IPS-18c (cell line): ENCODE results near the gene IZUMO1.
"Not testable (repeated sequence)": the region's sequence is repeated elsewhere in the genome, so short reads cannot be mapped to it uniquely, and the experiment has no call there.

Experiments
- H3K4me3 ChIP-seq: 2 replicates; pipeline ENCODE4 v1.7.0; 2013; ENCODE audit warnings: low read depth, mild to moderate bottlenecking, low read length, moderate library complexity; ENCODE audit not compliant: insufficient read depth
- H3K9me3 ChIP-seq: one replicate; pipeline ENCODE4 v1.6.1; 2013; ENCODE audit warnings: mild to moderate bottlenecking, low read length, moderate library complexity; ENCODE audit not compliant: control insufficient read depth, insufficient read depth

The IZUMO1 gene

DNA sequence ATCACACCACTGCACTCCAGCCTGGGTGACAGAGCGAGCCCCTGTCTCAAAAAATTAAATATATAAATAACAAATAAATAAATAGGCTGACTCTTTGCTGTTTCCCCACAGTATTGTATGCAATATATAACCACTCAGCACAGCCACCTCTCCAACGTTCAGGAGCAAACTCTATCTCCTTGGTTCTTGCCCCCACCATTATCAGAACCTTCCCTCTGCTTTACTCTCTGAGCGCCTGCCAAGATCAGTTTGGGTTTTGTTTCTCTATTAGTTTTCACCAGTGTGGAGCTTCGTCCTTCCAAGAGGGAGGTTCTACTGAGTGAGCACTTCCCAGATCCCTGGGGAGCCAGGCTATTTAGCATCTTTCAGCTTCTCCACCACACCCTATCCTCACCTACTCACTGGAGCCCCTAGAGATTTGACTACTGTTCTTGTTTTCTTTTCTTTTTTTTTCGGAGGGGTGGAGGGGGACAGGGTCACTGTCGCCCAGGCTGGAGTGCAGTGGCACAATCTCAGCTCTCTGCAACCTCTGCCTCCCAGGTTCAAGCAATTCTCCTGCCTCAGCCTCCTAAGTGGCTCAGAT lies 21.6 kb upstream of the IZUMO1 start:
- H3K9me3 ChIP-seq, H3K4me3 ChIP-seq: not testable (repeated sequence)

GRCh38 chr19:48765816-48766215 lies 19.1 kb upstream of the IZUMO1 start:
- not testable (repeated sequence) for H3K9me3 ChIP-seq, H3K4me3 ChIP-seq

- peaks cover 2% of the 10 kb centered on the region for H3K9me3 ChIP-seq
- H3K4me3 ChIP-seq: no peak overlapping the region
These were observed 13.9 kb upstream of the IZUMO1 start for GRCh38 chr19:48760504-48761205.

- H3K4me3 ChIP-seq: no peak overlapping the region
- peaks cover 2% of the 10 kb centered on the region for H3K9me3 ChIP-seq
These were observed 11.0 kb upstream of the IZUMO1 start for GRCh38 chr19:48757741-48758144.

DNA sequence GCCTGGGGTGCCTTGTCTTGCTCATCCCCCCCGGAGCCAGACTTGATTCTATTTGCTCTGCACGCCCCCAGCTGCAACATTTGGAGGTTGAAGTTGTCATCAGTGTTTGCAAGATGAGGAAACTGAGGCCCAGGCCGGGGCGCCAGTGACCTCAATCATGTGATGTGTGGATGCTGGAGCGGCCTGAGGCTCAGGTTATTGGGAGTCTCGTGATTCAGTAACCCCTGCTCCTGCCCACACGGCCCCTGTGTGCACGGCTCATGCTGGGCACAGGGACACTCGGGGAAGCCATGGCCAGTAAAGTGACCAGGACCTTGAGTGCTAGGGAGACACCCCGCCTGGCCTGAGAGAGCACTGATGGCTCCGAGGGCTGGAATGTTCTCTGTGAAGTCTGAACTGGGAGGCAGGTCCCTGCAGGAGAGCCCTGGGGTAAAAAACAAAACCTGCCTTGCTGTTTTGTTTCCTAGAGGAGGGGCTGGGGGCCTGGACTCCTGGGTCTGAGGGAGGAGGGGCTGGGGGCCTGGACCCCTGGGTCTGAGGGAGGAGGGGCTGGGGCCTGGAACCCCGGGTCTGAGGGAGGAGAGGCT lies 10.5 kb upstream of the IZUMO1 start:
- Histone ChIP-seq H3K4me3 (no peak overlapping the region), H3K9me3 (peaks cover 2% of the 10 kb centered on the region)

- Histone ChIP-seq H3K4me3 (no peak overlapping the region), H3K9me3 (peaks cover 2% of the 10 kb centered on the region)
These were observed 10.0 kb upstream of the IZUMO1 start for GRCh38 chr19:48756686-48757085.

DNA sequence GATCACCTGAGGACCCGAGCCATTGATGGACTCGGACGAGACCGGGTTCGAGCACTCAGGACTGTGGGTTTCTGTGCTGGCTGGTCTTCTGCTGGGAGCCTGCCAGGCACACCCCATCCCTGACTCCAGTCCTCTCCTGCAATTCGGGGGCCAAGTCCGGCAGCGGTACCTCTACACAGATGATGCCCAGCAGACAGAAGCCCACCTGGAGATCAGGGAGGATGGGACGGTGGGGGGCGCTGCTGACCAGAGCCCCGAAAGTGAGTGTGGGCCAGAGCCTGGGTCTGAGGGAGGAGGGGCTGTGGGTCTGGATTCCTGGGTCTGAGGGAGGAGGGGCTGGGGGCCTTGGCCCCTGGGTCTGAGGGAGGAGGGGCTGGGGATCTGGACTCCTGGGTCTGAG lies 9.5 kb upstream of the IZUMO1 start:
- Histone ChIP-seq H3K9me3 (peaks cover 2% of the 10 kb centered on the region), H3K4me3 (no peak overlapping the region)

- Histone ChIP-seq H3K4me3 (no peak overlapping the region), H3K9me3 (peaks cover 2% of the 10 kb centered on the region)
These were observed 9.1 kb upstream of the IZUMO1 start for GRCh38 chr19:48755787-48756186.

GRCh38 chr19:48755084-48755641 lies 8.5 kb upstream of the IZUMO1 start, which contains the start of gene FGF21:
TSS of gene FGF21 (plus strand) at chr19:48755524. CDS start at chr19:48756237, 713 bp downstream.
- no peak within 1 kb of the TSS for H3K4me3 ChIP-seq
- peaks cover 2% of the 10 kb centered on the region for H3K9me3 ChIP-seq

GRCh38 chr19:48752496-48753365 lies 6.0 kb upstream of the IZUMO1 start, which contains the start of gene FUT1:
TSS of gene FUT1 (minus strand) at chr19:48752641. CDS start at chr19:48751281, 1,360 bp downstream.
- Histone ChIP-seq H3K9me3 (no peaks in the 10 kb centered on the region), H3K4me3 (peak within 1 kb of the TSS; percentile 92)

- H3K9me3 ChIP-seq: no peaks in the 10 kb centered on the region
- peak overlapping the region; percentile 92 for H3K4me3 ChIP-seq
These were observed 5.3 kb upstream of the IZUMO1 start for GRCh38 chr19:48751845-48752495.

DNA sequence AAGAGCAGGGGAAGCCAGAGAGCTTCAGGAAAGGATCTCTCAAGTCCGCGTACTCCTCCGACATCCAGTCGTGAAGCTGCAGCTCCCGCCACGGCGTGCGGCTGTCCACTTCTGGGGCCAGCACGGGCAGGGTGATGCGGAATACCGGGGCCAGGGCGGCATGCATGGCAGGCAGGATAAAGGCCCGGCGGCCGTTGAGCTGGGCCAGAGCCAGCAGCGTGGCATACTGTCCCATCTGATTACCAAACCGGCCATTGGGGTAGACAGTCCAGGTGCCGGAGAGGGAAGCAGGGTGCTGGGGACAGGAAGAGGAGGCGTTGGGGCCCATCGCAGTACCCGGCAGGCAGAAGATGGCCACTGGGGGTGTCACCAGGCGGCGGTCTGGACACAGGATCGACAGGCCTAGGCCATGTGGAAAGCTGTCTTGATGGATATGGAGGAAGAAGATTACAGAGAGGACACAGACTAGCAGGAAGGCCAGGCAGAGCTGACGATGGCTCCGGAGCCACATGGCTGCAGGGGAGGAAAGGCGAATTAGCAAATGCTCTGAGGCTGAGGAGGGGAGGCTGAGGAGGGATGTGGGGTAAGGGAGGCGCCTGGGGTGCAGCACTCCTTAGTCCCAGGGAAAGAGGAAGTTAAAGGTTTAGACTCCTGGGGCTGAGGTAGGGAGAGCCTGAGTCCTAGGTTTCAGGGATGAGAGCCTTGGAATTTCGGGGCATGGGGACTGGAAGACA lies 4.2 kb upstream of the IZUMO1 start:
- H3K9me3 ChIP-seq: no peaks in the 10 kb centered on the region
- H3K4me3 ChIP-seq: 0 out of 2 replicates have a peak overlapping the region, but pooled peaks have one; percentile 6

DNA sequence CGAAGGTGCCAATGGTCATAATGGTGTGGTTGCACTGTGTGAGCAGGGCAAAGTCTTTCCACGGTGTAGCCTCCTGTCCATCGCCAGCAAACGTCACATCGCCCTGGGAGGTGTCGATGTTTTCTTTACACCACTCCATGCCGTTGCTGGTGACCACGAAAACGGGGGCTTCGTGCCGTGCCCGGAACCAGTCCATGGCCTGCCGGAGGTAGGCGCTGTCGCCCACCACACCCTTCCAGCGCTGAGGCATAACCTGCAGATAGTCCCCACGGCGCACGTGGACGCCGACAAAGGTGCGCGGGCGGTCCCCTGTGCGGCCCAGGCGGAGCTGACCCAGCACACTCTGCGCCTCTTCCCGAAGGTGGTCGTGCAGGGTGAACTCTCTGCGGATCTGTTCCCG lies 3.6 kb upstream of the IZUMO1 start:
- Histone ChIP-seq H3K4me3 (no peak overlapping the region), H3K9me3 (no peaks in the 10 kb centered on the region)

- H3K4me3 ChIP-seq: no peak overlapping the region
- no peaks in the 10 kb centered on the region for H3K9me3 ChIP-seq
These were observed 3.0 kb upstream of the IZUMO1 start for GRCh38 chr19:48749571-48750198.

DNA sequence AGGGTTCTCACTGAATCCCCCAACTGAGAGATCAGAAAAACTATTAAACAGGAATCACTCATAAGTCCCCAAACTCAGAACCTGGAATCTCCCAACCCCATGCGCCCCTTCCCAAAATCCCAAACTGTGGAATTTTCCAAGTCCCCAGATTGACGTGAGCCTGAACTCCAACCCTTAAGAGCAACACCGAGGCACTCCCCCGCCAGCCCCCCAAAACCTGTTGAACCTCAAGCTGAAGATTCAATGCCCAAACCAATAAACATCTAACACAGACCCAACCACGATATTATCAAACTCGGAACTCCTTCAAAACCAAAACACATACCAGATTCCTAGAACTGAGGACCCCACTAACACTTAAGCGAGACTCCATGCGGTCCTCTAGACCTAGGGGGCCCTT lies 599 bp downstream of the IZUMO1 start:
- Histone ChIP-seq H3K4me3 (peak overlapping the region; percentile 73; the same call in 1 of the 2 replicates), H3K9me3 (no peaks in the 10 kb centered on the region)
